ENCODE data around the gene HCFC1.

The HCFC1 gene

DNA sequence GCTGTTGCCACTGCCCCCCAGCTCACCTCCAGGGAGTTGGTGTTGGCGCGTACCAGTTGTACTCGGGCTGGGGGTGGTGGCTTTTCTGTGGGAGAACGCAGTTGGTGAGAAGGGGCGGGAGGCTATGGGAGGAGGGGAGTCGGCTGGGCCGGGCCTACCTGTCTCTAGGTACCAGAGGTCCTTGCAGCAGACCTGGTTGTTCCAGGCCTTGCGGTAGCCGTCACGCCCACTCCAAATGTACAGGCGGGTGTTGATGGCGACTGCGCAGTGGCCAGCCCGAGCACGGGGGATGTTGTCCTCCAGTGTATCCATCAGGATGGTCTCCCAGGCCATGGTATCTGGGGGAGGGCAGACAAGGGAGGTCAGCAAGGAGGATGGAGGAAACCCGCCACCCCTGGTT is 11.5 kb downstream of the HCFC1 start:
- in situ Hi-C loops (cut with HindIII; ENCODE audit: low sequenced_read_pairs), result no loop called here

DNA sequence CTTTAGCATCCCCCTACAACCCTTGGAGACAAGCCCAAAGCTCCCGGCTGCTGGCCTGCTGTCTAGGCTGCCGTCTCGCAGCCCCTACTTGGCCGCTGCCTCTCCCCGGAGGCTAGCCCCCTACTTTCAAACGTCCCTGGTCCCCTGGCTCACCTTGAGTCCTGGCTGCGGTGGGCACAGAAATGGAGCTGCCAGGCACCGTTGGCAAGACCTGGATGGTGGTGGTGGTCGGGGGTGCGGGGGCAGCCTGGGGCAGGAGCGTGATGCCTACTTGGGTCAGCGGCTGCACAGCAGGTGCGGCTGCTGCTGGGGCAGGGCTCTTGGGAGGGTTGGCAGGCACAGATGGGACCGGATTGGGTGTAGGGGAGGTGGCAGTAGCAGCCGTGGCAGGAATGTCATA is 12.0 kb downstream of the HCFC1 start:
- in situ Hi-C loops (cut with HindIII; ENCODE audit: low sequenced_read_pairs), result no loop called here

GRCh38 chrX:153958605-153959004 is 13.0 kb downstream of the HCFC1 start:
- in situ Hi-C loops (cut with HindIII; ENCODE audit: low sequenced_read_pairs), result no loop called here

GRCh38 chrX:153957224-153957623 is 14.4 kb downstream of the HCFC1 start:
- in situ Hi-C loops (cut with HindIII; ENCODE audit: low sequenced_read_pairs), result no loop called here

GRCh38 chrX:153956044-153956907 is 15.3 kb downstream of the HCFC1 start:
- in situ Hi-C loops (cut with HindIII; ENCODE audit: low sequenced_read_pairs), result no loop called here

- in situ Hi-C loops (cut with HindIII; ENCODE audit: low sequenced_read_pairs), result no loop called here
Measured at GRCh38 chrX:153955228-153955732, 16.3 kb downstream of the HCFC1 start.

GRCh38 chrX:153954558-153955227 is 16.9 kb downstream of the HCFC1 start:
- in situ Hi-C loops (cut with HindIII; ENCODE audit: low sequenced_read_pairs), result no loop called here

- in situ Hi-C loops (cut with HindIII; ENCODE audit: low sequenced_read_pairs), result no loop called here
Measured at GRCh38 chrX:153953892-153954557, 17.6 kb downstream of the HCFC1 start.

- in situ Hi-C loops (cut with HindIII; ENCODE audit: low sequenced_read_pairs), result no loop called here
Measured at GRCh38 chrX:153953342-153953830, 18.2 kb downstream of the HCFC1 start.

DNA sequence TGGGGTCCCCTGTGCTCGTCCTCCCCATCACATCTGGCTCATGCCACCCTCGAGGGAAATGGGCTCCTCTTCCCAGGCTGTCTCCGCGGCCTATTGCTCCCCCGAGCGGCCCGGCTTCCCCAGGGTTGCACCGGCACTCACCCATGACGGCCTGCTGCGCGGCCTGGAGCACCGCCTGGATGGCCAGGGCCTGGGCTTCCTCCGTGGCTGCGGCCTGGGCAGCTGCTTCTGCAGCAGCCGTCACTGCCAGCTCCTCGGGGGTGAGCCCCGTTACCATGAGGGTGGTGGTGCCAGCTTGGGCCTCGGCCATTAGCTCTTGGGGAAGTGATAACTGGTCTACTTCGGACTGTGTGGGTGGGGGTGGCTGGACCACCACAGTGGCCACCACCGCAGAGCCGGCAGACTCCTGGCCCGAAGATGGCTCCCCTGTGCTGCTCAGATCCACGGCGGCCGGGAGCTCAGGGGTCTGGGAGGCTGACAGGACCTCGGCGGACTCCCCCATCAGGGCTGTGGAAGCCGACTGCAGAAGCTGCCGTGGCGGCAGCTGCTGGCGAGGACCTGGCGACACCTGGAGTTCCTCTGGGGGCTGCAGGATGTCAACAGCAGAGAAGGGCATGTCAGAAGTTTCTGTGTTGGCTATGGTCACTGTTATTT is 19.1 kb downstream of the HCFC1 start:
- in situ Hi-C loops (cut with HindIII; ENCODE audit: low sequenced_read_pairs), result no loop called here

DNA sequence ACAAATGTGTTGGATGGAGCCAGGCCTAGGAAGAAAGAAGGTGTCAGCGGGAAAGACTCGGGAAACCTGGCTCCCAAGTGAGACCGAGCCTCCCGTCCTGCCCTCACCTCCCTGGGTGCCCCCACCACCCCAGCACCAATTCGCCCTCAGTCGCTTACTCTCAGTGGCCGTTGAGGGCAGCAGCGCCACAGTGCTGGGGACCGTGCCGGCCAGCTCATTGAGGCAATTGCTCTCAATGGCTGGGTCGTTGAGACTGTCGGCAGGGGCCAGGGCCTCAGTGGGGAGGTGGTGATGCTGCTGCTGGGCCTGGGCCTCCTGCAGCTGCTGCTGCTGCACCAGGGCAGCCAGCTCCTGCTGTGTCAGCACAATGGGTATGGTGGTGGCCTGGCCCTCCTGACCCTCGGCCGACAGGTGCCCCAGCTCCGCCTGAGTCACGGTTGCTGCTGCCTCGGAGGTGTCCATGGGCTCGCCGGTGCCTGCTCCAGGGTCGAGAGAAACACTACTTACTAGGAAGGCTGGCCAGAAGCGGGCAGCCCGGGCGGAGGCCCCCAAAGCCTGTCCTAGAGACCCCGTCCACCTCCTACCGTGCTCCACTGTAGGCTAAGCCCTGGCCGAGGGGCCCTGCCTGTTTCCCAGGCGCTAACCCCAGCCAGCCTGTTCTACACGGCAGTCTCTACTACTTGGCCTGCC is 19.8 kb downstream of the HCFC1 start:
- in situ Hi-C loops (cut with HindIII; ENCODE audit: low sequenced_read_pairs), result no loop called here

GRCh38 chrX:153950127-153950526 is 21.5 kb downstream of the HCFC1 start:
- in situ Hi-C loops (cut with HindIII; ENCODE audit: low sequenced_read_pairs), result no loop called here

DNA sequence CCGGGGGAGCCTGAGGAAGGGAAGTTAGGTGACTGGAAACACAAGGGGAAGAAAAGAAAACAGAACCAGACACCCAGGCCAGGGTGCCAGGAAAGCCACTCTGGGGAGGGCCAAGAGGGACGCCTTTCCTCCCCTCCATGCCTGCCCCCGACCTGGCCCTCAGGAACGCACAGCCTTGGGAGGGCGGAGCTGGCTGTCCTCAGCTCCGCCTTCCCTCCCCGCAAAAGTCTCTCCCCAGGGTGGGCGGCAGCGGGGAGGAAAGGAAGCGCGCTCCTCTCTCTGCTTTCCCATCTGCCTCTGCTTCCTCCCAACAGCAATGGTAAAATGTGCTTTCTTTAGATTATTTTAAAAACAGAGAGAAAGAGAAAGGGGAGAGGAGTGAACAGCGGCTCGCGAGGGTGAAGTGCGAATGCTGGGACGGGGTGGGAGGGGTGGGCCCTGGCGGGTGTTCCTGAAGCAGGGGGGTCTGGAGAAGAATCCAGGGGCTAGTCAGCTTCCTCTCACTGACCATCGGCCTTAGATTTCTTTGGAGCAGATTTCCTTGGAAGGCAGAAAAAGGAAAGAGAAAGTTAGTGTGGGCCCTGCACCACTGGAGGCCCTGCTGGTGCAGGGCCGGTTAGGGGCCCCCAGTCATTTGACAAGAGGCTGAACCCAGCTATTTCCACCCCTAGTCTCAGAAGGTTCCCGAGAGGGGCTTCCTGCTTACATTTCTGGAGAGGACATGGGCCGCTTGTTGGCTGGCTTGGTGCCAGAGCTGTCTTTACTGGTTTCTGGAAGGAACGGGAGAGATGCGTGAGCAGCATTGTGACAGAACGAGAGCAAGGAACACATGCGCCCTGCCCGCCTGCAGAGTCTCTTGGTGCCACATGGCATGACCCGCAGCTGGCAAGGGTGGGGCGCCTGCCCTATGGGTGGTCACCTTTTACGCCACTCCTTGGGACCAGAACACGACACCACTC is 22.5 kb downstream of the HCFC1 start:
- in situ Hi-C loops (cut with HindIII; ENCODE audit: low sequenced_read_pairs), result no loop called here

- in situ Hi-C loops (cut with HindIII; ENCODE audit: low sequenced_read_pairs), result no loop called here
Measured at GRCh38 chrX:153948002-153948466, 23.6 kb downstream of the HCFC1 start.

- in situ Hi-C loops (cut with HindIII; ENCODE audit: low sequenced_read_pairs), result no loop called here
Measured at GRCh38 chrX:153947009-153947769, 24.4 kb downstream of the HCFC1 start.

GRCh38 chrX:153945956-153946943 is 25.4 kb downstream of the HCFC1 start:
- in situ Hi-C loops (cut with HindIII; ENCODE audit: low sequenced_read_pairs), result no loop called here

DNA sequence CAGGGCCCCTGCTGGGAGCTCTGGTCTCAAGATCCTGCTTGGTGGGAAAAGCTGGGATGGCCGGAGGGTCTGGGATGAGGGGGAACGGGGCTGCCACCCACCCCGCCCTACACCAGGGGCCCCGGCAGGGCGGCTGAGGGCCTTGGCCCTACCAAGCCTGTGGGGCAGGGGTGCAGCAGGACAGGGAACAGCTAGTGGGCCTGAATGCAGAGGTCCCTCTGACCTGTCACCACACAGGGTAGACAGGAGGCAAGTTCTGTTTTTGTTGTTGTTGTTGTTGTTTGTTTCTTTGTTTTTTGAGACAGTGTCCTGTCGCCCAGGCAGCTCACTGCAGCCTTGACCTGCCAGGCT is 26.8 kb downstream of the HCFC1 start:
- in situ Hi-C loops (cut with HindIII; ENCODE audit: low sequenced_read_pairs), result no loop called here
